Measurements from ENCODE around the gene TMEM129. TPM values are rescaled to one million over a fixed set of nuclear protein-coding genes. Genes with fewer than 3 reads are reported as not detected.
A peak's percentile ranks its signal among the peaks of the same experiment; 100 is the strongest.

Gene TMEM129
- total RNA-seq, 1 donor from 2014 or later, result 23.5 TPM

DNA sequence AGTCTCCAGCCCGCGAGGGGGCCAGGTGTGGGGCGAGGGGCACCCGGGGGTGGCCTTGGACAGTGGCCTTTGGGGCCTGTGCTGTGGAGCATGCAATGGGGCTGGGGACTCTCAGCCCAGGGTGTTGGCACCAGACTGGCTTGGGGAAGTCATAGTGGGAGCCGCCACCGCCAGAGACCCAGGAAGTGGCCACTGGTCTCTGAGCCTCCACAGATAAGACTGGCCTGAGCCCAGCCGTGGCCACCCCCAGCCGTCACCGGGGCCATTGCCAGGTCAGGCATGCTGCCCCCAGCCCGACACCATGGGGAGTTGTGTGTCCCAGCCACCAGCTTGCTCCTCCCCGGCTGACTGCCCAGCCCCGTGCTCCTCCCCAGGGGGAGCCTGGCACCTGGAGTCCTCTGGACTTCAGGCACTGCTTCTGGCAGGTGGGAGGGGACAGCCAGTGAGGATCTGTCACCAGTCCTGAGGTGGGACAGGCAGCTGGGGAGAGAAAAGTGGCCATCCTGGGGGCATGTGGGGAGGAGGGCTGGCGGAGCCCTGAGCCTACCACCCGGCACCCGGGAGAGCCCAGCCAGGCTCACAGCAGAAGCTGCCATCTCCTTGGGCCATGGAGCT is 32.7 kb upstream of the TMEM129 start:
- no peaks in the 10 kb centered on the region for H3K9me3 Mint-ChIP-seq
- H3K36me3 Mint-ChIP-seq (ENCODE audit: low read depth), result no peaks in the 10 kb centered on the region
- no peak overlapping the region for H3K27ac Mint-ChIP-seq
- no peak overlapping the region for H3K4me3 Mint-ChIP-seq (ENCODE audit: low read depth)
- DNase-seq (ENCODE audit: low spot score), result no peak
- no peaks in the 10 kb centered on the region for H3K4me1 Mint-ChIP-seq (ENCODE audit: low read depth)
- intact Hi-C loops (cut with micrococcal nuclease), result no loop called here
- no peaks in the 10 kb centered on the region for H3K27me3 Mint-ChIP-seq (ENCODE audit: low read depth)

DNA sequence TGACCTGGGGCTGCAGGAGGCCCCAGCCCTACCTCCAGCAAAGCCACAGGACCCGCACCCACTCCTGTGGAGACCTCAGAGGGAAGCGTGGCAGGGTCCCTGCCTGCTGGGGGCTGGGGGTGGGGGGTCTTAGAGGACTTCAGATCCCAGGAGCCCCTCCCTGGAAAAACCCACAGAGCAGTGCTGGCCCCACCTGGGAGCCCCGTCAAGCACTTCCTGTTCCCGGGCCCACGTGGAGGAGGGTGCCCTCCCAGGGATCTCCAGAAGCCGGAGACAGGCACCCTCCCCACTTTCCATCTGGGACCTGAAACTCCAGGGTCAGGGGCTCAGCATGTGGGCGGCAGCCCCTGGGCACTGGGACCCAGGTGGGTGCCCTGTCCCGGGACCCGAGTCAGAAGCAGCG is 32.2 kb upstream of the TMEM129 start:
- DNase-seq (ENCODE audit: low spot score), result no peak
- H3K36me3 Mint-ChIP-seq (ENCODE audit: low read depth), result no peaks in the 10 kb centered on the region

DNA sequence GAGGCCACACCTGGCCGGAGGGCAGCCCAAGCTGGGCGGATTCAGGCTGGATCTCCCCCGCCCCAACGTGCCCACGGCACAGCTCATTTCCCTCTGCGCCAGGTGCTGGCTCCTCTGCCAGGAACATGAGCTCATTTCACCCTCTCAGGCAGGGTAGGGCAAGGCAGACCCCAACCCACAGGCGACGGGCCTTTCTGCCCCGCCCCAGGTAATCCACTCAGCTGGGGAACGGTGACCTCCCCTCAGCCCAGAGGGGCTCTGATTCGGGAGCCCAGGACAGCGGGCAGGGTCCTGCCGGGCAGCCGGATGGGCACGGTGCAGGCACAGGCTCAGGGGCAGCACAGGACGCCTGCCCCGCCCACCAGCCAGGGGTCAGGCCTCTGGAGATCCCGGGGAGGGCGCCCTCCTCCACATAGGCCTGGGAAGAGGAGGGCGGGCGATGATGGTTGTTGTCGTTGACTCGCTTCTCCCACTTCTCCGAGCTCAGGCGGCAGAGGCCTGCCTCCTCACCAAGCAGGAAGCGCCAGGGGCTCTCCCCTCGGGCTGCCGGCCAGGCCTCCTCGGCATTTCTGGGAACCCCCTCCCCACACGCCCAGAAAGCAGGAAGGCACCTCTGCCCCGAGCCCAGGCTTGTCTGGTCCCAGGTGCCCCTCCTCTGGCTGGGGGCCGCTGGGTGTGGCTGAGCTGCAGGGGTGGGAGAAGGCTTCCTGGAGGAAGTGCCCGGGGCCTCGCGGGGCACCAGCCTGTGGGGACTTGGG is 31.3 kb upstream of the TMEM129 start:
- DNase-seq (ENCODE audit: low spot score), result peak; percentile 18
- Mint-ChIP-seq H3K27me3 (ENCODE audit: low read depth) (no peaks in the 10 kb centered on the region), H3K4me1 (ENCODE audit: low read depth) (no peaks in the 10 kb centered on the region), H3K27ac (peak overlapping the region; percentile 55), H3K9me3 (no peaks in the 10 kb centered on the region), H3K4me3 (ENCODE audit: low read depth) (no peak overlapping the region), H3K36me3 (ENCODE audit: low read depth) (no peaks in the 10 kb centered on the region)
- intact Hi-C loops (cut with micrococcal nuclease), result no loop called here

More for the DNA sequence above, 32.2 kb upstream of the TMEM129 start:
- Mint-ChIP-seq H3K27ac (peak overlapping the region; percentile 55), H3K4me1 (ENCODE audit: low read depth) (no peaks in the 10 kb centered on the region), H3K9me3 (no peaks in the 10 kb centered on the region), H3K4me3 (ENCODE audit: low read depth) (no peak overlapping the region), H3K27me3 (ENCODE audit: low read depth) (no peaks in the 10 kb centered on the region)
- intact Hi-C loops (cut with micrococcal nuclease), result no loop called here

DNA sequence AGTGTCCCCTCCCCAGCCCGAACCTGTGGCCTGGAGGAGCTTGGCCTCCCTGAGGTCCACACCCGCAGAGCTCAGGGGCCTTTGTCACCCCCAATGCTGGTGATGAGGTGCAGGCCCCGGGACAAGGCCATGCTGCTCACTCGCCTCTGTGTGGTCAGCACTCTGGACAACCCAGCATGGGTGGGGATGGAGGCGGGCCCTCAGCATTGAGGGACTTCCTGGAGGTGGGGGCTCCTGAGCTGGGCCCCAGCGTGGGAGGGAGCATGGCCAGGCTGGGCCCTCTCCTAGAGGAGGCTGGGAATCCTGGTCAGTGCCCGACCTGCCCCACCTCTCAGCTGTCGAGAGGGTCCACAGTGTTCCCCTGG is 30.8 kb upstream of the TMEM129 start:
- Mint-ChIP-seq H3K27me3 (ENCODE audit: low read depth) (no peaks in the 10 kb centered on the region), H3K4me3 (ENCODE audit: low read depth) (no peak overlapping the region), H3K9me3 (no peaks in the 10 kb centered on the region), H3K36me3 (ENCODE audit: low read depth) (no peaks in the 10 kb centered on the region), H3K27ac (no peak overlapping the region), H3K4me1 (ENCODE audit: low read depth) (no peaks in the 10 kb centered on the region)
- no peak for DNase-seq (ENCODE audit: low spot score)
- intact Hi-C loops (cut with micrococcal nuclease), result no loop called here

DNA sequence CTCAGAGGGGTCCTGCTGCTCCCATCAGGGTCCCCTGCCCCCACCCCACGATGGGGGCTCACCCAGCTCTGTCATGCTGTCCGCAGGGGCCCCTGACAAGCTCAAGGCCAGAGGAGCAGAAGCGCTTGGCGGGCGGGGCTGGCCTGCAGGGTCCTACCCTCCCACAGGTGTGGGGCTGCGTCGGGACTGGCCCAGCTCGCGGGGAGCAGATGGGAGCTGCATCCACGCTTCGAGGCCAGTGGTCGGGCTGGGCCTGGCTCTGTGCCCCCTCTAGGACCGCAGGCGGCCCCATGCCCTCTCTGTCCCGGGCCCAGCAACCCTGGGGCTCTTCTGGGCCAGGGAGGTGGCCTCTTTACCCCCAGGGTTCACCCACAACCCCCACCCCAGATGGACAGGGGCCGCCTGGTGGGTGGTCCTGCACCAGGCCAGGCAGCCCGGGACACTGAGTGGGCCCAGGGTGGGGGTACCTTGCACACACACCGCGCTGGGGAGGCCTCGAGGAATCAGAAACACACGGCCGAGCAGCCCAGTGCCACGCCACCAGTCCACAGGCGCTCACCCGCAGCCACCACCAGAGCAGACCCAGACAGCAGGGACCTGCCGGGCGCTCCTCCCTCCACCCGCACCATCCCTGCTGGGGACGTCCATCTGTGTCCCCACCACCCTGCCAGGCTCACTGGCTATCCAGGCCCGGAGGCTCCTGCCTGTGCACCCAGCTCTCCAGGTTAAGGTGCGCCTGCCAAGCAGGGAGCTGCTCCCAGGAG is 30.2 kb upstream of the TMEM129 start:
- no peaks in the 10 kb centered on the region for H3K9me3 Mint-ChIP-seq
- no peaks in the 10 kb centered on the region for H3K4me1 Mint-ChIP-seq (ENCODE audit: low read depth)

DNA sequence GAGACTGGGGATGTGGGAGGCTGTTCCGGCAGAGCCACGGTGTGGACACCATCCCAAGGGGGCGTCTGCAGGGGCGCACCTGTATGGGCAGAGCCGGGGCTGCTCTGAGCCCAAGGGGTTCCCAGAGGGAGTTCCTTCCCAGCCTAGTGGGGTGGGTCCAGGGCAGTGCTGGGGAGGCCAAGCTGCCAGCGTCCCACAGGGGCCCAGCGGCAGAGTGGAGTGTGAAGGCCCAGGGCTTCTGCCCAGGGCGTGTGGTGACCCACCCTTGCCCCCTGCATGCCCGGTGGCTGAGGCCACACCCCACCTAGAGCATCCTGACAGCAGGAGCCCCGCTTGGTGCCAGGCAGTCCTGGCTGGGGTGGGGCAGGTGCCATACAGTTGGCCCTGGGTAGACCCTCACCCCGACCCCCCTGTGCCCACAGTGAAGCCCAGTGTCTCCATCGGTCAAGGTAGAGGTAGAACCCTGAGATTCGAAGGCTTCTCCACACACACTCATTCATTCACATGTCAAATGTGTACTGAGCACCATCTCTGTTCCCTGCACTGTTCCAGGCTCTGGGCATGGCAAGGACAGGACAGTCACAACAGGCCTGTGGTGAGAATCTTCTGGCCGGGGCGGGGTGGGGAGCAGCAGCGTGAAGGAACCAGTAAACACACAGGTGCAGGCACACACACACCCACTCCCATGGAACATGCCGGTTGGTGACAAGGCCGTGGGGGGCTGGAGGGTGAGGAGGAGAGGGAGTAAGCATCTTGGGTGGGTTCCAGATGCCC is 29.4 kb upstream of the TMEM129 start:
- intact Hi-C loops (cut with micrococcal nuclease), result no loop called here
- H3K27me3 Mint-ChIP-seq (ENCODE audit: low read depth), result no peaks in the 10 kb centered on the region

More for the DNA sequence above, 30.2 kb upstream of the TMEM129 start:
- no peak overlapping the region for H3K4me3 Mint-ChIP-seq (ENCODE audit: low read depth)
- no peaks in the 10 kb centered on the region for H3K36me3 Mint-ChIP-seq (ENCODE audit: low read depth)
- intact Hi-C loops (cut with micrococcal nuclease), result no loop called here
- no peaks in the 10 kb centered on the region for H3K27me3 Mint-ChIP-seq (ENCODE audit: low read depth)
- no peak overlapping the region for H3K27ac Mint-ChIP-seq
- DNase-seq (ENCODE audit: low spot score), result no peak

DNA sequence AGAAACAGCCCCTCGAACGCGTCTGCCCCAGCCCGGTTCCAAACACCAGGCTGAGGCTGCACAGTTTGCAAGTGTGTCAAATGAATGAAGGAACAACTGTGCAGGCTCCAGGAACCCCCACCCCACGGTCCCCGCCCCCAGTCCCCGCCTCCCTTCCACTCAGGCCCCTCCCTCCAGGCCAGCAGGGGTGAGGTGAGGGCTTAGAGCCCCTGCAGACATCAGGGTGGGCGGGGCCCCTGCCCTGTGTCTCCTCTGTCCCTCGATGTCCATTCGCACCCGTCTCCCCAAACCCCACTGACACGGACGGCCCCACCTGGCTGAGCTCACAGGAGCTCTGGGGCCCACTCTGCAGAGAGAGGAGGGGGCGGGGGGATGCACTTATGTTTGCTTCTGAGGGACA is 28.7 kb upstream of the TMEM129 start:
- H3K27ac Mint-ChIP-seq, result no peak overlapping the region
- no peak overlapping the region for H3K4me3 Mint-ChIP-seq (ENCODE audit: low read depth)
- no peaks in the 10 kb centered on the region for H3K9me3 Mint-ChIP-seq
- peaks cover 6% of the 10 kb centered on the region for H3K36me3 Mint-ChIP-seq (ENCODE audit: low read depth)
- no peaks in the 10 kb centered on the region for H3K4me1 Mint-ChIP-seq (ENCODE audit: low read depth)
- H3K27me3 Mint-ChIP-seq (ENCODE audit: low read depth), result no peaks in the 10 kb centered on the region
- intact Hi-C loops (cut with micrococcal nuclease), result no loop called here
- no peak for DNase-seq (ENCODE audit: low spot score)

More for the DNA sequence above, 29.4 kb upstream of the TMEM129 start:
- no peaks in the 10 kb centered on the region for H3K36me3 Mint-ChIP-seq (ENCODE audit: low read depth)
- no peaks in the 10 kb centered on the region for H3K4me1 Mint-ChIP-seq (ENCODE audit: low read depth)
- DNase-seq (ENCODE audit: low spot score), result no peak
- no peaks in the 10 kb centered on the region for H3K9me3 Mint-ChIP-seq
- H3K27ac Mint-ChIP-seq, result peak overlapping the region; percentile 58
- no peak overlapping the region for H3K4me3 Mint-ChIP-seq (ENCODE audit: low read depth)

DNA sequence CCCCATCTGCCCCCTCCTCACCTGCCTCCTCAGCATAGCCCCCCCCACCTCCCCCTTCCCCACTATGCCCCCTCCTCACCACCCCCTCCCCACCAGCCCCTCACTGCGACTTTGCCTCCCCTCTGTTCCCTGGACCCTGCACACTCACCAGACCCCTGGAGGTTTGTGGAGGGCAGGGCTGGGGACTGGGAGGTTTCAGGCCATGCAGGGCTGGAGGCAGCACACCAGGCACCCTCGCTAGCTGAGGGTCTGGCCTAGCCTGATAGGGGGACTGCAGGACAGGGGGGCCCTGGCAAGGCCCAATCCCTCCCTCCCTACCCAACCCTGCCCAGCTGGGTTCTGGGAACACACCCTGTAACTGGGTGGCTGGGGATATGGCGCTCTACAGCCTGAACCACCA is 28.2 kb upstream of the TMEM129 start:
- H3K27ac Mint-ChIP-seq, result no peak overlapping the region
- no peak overlapping the region for H3K4me3 Mint-ChIP-seq (ENCODE audit: low read depth)
- no peaks in the 10 kb centered on the region for H3K27me3 Mint-ChIP-seq (ENCODE audit: low read depth)
- no peak for DNase-seq (ENCODE audit: low spot score)
- intact Hi-C loops (cut with micrococcal nuclease), result no loop called here
- peaks cover 8% of the 10 kb centered on the region for H3K36me3 Mint-ChIP-seq (ENCODE audit: low read depth)
- no peaks in the 10 kb centered on the region for H3K4me1 Mint-ChIP-seq (ENCODE audit: low read depth)
- no peaks in the 10 kb centered on the region for H3K9me3 Mint-ChIP-seq

DNA sequence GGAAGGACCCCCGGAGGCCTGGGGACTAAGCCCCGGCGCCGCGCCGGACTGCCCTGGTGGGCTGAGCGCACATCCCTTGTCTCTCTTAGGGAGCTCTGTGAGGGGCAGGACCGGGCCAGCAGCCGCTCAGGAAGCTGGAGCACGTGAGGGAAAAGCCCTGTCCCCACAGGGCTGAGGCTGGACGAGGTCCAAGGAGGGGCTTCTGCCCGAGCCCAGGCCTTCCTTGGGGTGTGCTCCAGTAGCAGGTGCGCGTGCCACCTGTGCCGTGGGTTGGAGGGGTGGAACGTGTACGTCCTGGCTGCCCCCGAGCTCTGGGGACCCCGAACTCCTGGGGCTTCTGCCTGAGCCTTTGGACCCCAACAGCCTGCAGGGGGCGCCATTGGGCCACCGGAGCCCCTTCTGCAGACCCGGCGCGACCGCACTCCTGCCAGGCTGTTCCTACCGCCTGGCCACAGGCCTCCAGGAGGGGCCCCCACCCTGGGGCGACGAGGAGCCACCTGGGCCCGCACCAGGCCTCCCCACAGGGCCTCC is 27.4 kb upstream of the TMEM129 start:
- H3K27me3 Mint-ChIP-seq (ENCODE audit: low read depth), result no peaks in the 10 kb centered on the region
- no peaks in the 10 kb centered on the region for H3K4me1 Mint-ChIP-seq (ENCODE audit: low read depth)
- no peak overlapping the region for H3K4me3 Mint-ChIP-seq (ENCODE audit: low read depth)
- peaks cover 16% of the 10 kb centered on the region for H3K36me3 Mint-ChIP-seq (ENCODE audit: low read depth)
- H3K27ac Mint-ChIP-seq, result no peak overlapping the region
- H3K9me3 Mint-ChIP-seq, result no peaks in the 10 kb centered on the region
- peak; percentile 73 for DNase-seq (ENCODE audit: low spot score)
- intact Hi-C loops (cut with micrococcal nuclease), result loop anchor here (1.0 kb wide), 1 partner anchor 62 kb away; no protein-coding TSS in a partner anchor

DNA sequence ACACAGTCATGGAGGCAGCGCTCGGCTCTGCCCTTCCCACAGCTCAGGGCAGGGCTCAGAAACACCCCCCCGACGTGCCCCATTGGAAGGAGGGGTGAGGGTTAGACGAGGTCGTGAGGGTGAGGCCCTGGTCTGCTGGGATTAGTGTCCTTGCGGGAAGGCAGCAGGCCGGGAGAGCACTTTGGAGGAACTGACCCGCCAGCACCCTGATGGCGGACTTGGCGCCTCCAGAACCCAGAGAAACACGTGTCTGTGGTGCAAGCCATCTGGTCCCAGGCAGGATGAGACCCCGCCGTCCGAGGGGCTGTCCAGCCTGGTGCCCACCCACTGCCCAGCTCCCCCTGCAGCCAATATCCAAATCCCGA is 26.5 kb upstream of the TMEM129 start:
- no peak overlapping the region for H3K4me3 Mint-ChIP-seq (ENCODE audit: low read depth)
- no peak overlapping the region for H3K27ac Mint-ChIP-seq
- no peaks in the 10 kb centered on the region for H3K9me3 Mint-ChIP-seq
- H3K36me3 Mint-ChIP-seq (ENCODE audit: low read depth), result peaks cover 19% of the 10 kb centered on the region
- intact Hi-C loops (cut with micrococcal nuclease), result loop anchor here (2.0 kb wide), 1 partner anchor 151 kb away; no protein-coding TSS in a partner anchor
- H3K4me1 Mint-ChIP-seq (ENCODE audit: low read depth), result no peaks in the 10 kb centered on the region
- H3K27me3 Mint-ChIP-seq (ENCODE audit: low read depth), result no peaks in the 10 kb centered on the region
- no peak for DNase-seq (ENCODE audit: low spot score)

DNA sequence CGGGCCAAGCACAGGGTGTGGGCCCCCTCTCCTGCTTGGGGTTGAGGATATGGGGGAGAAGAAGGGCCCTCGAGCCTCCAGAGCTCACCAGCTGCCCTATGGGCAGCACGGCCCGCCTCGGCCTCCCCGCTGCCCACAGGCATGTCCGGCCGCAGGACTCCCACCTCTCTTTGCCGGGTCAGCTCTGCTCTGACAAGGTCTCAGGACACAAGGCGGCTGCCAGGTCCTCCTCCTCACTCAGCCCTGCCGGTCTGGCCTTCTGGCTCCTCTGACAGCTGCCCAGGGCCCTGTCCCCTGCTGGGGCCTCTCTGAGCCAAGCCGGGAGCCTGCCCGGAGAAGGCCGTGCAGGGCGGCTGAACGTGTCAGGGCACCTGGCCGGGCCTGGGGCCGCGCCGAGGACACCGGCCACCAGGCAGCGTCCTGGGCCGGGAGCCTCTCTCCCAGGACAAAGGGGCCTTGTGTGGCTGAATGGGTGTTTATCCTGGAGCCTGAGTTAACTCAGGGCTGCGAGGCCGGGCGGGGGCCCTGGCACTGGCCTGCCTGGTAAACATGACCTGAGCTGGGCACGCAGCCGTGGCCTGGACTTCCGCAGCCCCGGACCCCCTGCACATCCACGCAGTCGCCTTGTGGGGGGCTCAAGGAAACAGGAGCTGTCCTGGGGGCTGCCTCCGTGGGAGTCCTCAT is 25.9 kb upstream of the TMEM129 start:
- Mint-ChIP-seq H3K9me3 (no peaks in the 10 kb centered on the region), H3K36me3 (ENCODE audit: low read depth) (peaks cover 22% of the 10 kb centered on the region), H3K4me1 (ENCODE audit: low read depth) (no peaks in the 10 kb centered on the region), H3K27ac (no peak overlapping the region), H3K27me3 (ENCODE audit: low read depth) (no peaks in the 10 kb centered on the region), H3K4me3 (ENCODE audit: low read depth) (no peak overlapping the region)
- no peak for DNase-seq (ENCODE audit: low spot score)
- intact Hi-C loops (cut with micrococcal nuclease), result loop anchor here (2.0 kb wide), 1 partner anchor 152 kb away; no protein-coding TSS in a partner anchor

DNA sequence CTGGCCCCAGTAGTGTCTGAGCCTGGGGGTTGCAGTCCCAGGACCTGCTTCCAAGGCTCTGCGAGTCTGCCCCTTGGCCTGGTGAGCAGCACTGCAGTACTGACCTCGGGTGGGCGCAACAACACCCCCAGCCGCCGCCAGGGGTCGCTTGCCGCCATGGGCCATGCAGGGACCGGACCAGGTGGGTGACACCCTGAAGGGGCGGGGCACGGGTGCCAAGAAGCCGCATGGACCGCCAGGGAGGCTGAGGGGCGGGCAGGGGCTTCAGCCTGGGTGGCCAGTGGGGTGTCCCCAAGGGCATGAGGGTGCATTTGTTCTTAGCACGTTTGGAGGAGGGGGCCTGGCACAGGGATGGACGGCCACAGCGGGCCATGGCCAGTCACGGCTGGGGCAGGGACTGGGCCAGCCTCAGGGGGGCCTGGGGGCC is 25.2 kb upstream of the TMEM129 start:
- Mint-ChIP-seq H3K4me3 (ENCODE audit: low read depth) (no peak overlapping the region), H3K4me1 (ENCODE audit: low read depth) (no peaks in the 10 kb centered on the region), H3K9me3 (no peaks in the 10 kb centered on the region), H3K27me3 (ENCODE audit: low read depth) (no peaks in the 10 kb centered on the region), H3K27ac (no peak overlapping the region), H3K36me3 (ENCODE audit: low read depth) (peaks cover 30% of the 10 kb centered on the region)
- intact Hi-C loops (cut with micrococcal nuclease), result loop anchor here (2.0 kb wide), 1 partner anchor 153 kb away; no protein-coding TSS in a partner anchor
- DNase-seq (ENCODE audit: low spot score), result peak; percentile 69

Measured in activated T-helper 2 cell treated with anti-CD3 and anti-CD28 coated beads, Interferon-gamma antibody, Interleukin-2, Interleukin-4, amounts not matched to agents 10 μg/mL and 5 μg/mL and 100 μg/mL, durations not matched to agents 14 hours and 24 hours and 36 hours (primary cell).